Fibroblast of the aortic adventitia (primary cell): ENCODE measurements around the gene ALPL. TPM values are rescaled to one million over a fixed set of nuclear protein-coding genes. Genes with fewer than 3 reads are reported as not detected.
A peak's percentile ranks its signal among the peaks of the same experiment; 100 is the strongest.

Experiments
- DNase-seq: peaks from one replicate; pipeline ENCODE4 v3.0.0-alpha.2; 2010; ENCODE audit warnings: low read depth
- H3K4me3 ChIP-seq: 2 replicates; pipeline ENCODE4 v1.5.1; 2011; ENCODE audit warnings: low read depth, mild to moderate bottlenecking, control low read depth, low read length, moderate library complexity
- total RNA-seq: library from RNA; depleted of rRNA; stranded (reverse); fragments of >200 nt; gene quantifications from 2 replicates; pipeline ENCODE4 v1.2.3, GENCODE V29; 2012; ENCODE audit warnings: low replicate concordance
- TF ChIP-seq, protein P1 (sequence below): IDR thresholded peaks from 2 replicates; pipeline ENCODE4 v1.5.1; 2011; ENCODE audit warnings: mild to moderate bottlenecking, low read length, control low read depth, inconsistent platforms; ENCODE audit not compliant: insufficient read depth

The ALPL gene
- total RNA-seq, 1 donor = 1.1 TPM

DNA sequence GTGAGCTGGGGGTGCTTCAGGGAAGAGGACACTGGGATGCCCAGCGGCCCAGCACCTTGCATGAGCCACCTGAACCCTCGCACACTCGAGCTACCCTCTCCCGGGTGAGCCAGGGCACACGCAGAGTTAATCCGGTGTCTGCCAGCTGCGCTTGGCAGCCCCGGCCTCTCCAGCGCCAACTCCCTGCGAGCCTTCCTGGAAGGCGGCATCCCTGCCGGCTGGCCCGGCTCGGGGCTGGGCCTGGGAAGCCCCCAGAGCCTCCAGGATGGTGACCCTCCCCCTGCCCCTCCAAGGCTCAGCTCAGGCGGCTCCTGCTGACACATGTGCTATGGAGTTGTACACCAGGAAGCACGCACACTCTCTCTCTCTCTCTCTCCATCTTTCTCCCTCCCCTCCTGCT, 111.3 kb downstream of the ALPL start:
- DNase-seq = peak; percentile 17
- no peak overlapping the region for H3K4me3 ChIP-seq
- TF ChIP-seq, protein P1, sequence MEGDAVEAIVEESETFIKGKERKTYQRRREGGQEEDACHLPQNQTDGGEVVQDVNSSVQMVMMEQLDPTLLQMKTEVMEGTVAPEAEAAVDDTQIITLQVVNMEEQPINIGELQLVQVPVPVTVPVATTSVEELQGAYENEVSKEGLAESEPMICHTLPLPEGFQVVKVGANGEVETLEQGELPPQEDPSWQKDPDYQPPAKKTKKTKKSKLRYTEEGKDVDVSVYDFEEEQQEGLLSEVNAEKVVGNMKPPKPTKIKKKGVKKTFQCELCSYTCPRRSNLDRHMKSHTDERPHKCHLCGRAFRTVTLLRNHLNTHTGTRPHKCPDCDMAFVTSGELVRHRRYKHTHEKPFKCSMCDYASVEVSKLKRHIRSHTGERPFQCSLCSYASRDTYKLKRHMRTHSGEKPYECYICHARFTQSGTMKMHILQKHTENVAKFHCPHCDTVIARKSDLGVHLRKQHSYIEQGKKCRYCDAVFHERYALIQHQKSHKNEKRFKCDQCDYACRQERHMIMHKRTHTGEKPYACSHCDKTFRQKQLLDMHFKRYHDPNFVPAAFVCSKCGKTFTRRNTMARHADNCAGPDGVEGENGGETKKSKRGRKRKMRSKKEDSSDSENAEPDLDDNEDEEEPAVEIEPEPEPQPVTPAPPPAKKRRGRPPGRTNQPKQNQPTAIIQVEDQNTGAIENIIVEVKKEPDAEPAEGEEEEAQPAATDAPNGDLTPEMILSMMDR = no peak

DNA sequence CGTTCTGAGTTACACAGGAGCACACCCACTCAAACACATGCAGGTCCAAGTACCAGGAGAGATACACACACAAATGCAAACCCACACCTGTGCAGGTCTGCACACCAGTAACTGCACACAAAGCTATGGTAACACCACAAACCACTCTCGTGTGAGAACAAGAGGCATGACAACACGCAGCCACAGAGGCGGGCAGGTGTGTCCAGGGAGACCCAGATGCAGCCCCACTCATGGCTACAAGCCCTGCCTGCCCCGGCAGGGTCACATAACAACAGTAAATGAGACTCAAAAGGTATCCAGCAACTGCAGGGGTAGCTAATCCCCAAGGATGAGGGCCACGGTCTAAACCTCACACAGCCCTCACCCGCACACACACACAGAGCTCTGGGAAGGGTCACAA, 111.8 kb downstream of the ALPL start:
- no peak for DNase-seq
- no peak overlapping the region for H3K4me3 ChIP-seq
- TF ChIP-seq, protein P1 = no peak

GRCh38 chr1:21621761-21622436, 112.7 kb downstream of the ALPL start:
- no peak overlapping the region for H3K4me3 ChIP-seq
- TF ChIP-seq, protein P1 = no peak
- DNase-seq = no peak

DNA sequence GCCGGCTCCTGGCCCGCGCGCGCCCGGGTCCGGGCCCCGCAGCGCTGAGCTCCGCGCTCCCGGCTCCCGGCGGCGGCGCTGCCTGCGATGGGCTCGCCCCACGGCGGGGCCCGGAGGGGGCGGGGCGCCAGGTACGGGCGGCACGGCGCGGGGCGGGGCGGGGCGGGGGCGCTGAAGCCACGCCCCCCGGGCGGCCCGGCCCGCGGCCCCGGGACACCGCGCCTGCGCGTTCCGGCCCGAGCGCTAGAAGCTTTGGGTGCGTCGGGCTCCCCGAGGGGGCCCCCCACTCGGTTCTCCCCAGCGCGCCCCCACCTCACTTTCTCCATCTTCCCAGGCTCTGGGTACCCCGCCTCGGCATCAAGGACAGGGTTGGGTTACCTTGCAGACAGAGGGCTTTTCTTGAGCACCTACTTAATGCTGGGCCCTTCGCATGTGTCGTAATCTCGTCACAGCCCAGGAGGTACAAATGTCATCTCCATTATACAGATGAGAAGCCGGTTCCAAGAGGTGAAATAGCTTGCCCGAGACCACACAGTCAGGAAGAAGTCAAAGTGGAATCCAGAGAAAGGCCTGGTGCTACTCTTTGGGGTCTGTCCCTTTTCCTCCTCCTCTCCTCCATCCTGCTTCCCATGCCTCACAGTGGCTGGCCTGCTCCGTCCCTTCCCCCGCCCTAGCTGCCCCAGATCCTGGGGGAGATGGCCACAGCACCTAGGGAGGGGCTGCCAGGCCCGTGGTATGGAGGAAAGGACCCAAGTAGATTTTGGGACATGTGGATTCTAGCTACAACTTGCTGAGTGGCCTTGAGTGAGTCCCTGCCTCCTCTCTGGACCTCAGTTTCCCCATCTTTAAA, 113.5 kb downstream of the ALPL start:
- DNase-seq = no peak
- H3K4me3 ChIP-seq = peak overlapping the region; percentile 48

GRCh38 chr1:21623410-21623961, 114.3 kb downstream of the ALPL start:
- H3K4me3 ChIP-seq = no peak overlapping the region

More for the DNA sequence above, 113.5 kb downstream of the ALPL start:
- TF ChIP-seq, protein P1 = no peak

DNA sequence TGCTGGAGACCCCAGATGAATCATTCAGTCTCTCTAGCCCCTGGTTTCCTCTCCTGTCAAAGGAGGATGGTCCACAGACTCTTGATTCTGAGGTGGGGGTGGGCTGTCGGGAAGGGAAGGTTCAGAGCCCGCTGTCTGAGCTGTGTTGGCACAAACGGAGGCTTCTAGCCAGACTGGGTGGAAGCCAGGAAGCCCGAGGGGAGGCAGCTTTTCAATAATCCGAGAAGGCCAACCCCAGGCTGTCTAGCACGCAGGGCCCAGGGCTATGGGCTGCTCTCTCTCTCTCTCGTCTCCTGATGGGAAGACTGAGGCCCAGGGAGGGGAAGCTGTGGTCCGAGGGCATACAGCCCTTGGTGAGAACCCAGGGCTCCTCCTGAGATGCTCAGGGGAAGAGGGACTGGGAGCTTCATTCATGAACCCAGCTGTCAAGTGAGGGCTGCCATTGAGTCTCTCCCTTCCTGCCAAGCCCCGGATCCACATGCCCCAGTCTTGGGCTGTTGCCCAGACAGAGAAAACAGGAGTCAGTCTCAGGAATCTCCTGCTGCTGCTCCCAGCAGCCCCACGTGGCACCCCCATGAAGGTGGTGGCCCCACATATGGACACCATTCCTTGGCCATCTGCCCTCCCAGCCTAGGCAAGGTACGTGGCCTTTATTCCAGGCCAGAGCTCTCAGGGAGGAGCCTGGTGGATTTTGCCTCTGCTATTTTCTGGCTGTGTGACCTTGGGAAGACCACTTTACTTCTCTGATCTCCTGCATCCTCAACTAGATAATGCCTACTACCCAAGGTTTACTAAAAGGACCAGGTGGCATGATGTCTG, 115.6 kb downstream of the ALPL start:
- no peak overlapping the region for H3K4me3 ChIP-seq
- peak; percentile 8 for DNase-seq
- TF ChIP-seq, protein P1 = no peak

More at GRCh38 chr1:21623410-21623961, 114.3 kb downstream of the ALPL start:
- TF ChIP-seq, protein P1 = no peak
- DNase-seq = no peak
